Ishikawa (cell line): ENCODE results near the gene CEACAM6.

Experiments used
- CEBPB ChIP-seq: IDR thresholded peaks from 2 replicates; pipeline ENCODE4 v1.6.1; 2012
- CREB1 ChIP-seq: IDR thresholded peaks from 2 replicates; pipeline ENCODE4 v1.6.1; 2012; ENCODE audit warnings: low read depth
- EGR1 ChIP-seq: IDR thresholded peaks from 2 replicates; pipeline ENCODE4 v1.6.1; 2012
- EP300 ChIP-seq: IDR thresholded peaks from 2 replicates; pipeline ENCODE4 v1.6.1; 2012; ENCODE audit warnings: borderline replicate concordance
- FOXM1 ChIP-seq: IDR thresholded peaks from 2 replicates; pipeline ENCODE4 v1.6.1; 2012; ENCODE audit warnings: low read depth, borderline replicate concordance
- NFIC ChIP-seq: IDR thresholded peaks from 2 replicates; pipeline ENCODE4 v1.6.1; 2012
- RAD21 ChIP-seq: IDR thresholded peaks from 2 replicates; pipeline ENCODE4 v1.6.1; 2012; ENCODE audit warnings: low read depth
- TAF1 ChIP-seq: IDR thresholded peaks from 2 replicates; pipeline ENCODE4 v1.6.1; 2012; ENCODE audit warnings: low read depth, mild to moderate bottlenecking
- TCF12 ChIP-seq: IDR thresholded peaks from 2 replicates; pipeline ENCODE4 v1.6.1; 2012; ENCODE audit warnings: low read depth
- TEAD4 ChIP-seq: IDR thresholded peaks from 2 replicates; pipeline ENCODE4 v1.6.1; 2012
- YY1 ChIP-seq: IDR thresholded peaks from 2 replicates; pipeline ENCODE4 v1.6.1; 2012; ENCODE audit warnings: low read depth
- ZBTB7A ChIP-seq: IDR thresholded peaks from 2 replicates; pipeline ENCODE4 v1.6.1; 2012; ENCODE audit warnings: low read depth
- TF ChIP-seq, protein P1 (sequence below): IDR thresholded peaks from 2 replicates; pipeline ENCODE4 v1.6.1; 2012
- TF ChIP-seq, protein P2 (sequence below): IDR thresholded peaks from 2 replicates; pipeline ENCODE4 v1.6.1; 2012
- TF ChIP-seq, protein P3 (sequence below): IDR thresholded peaks from 2 replicates; pipeline ENCODE4 v1.6.1; 2012; ENCODE audit warnings: low read depth, mild to moderate bottlenecking

CEACAM6 gene

DNA sequence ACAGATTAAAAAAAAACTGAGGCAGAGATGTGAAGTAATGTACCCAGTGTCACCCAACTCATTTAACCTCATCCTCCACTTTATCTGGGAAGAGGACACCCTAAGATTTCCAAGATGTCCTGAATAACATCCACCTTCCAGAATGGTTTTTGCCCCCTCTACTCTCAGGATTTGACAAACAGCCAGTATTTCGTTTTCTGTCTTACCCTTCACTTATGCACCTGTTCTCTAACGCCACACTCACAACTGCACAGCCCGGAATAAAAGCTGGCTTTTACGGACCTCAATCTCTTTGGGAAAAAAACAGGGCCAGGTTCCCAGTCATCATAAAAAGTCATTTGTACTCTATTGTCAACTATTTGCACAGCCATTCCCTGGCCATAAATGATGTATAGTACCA, 21.2 kb upstream of the CEACAM6 start:
- TF ChIP-seq, protein P1, sequence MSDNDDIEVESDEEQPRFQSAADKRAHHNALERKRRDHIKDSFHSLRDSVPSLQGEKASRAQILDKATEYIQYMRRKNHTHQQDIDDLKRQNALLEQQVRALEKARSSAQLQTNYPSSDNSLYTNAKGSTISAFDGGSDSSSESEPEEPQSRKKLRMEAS: no peak
- TF ChIP-seq TCF12 (no peak), NFIC (no peak), ZBTB7A (no peak), TEAD4 (no peak), RAD21 (no peak), TAF1 (no peak), EGR1 (no peak), EP300 (no peak), CEBPB (no peak), CREB1 (no peak)
- TF ChIP-seq, protein P2, sequence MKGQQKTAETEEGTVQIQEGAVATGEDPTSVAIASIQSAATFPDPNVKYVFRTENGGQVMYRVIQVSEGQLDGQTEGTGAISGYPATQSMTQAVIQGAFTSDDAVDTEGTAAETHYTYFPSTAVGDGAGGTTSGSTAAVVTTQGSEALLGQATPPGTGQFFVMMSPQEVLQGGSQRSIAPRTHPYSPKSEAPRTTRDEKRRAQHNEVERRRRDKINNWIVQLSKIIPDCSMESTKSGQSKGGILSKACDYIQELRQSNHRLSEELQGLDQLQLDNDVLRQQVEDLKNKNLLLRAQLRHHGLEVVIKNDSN: no peak

DNA sequence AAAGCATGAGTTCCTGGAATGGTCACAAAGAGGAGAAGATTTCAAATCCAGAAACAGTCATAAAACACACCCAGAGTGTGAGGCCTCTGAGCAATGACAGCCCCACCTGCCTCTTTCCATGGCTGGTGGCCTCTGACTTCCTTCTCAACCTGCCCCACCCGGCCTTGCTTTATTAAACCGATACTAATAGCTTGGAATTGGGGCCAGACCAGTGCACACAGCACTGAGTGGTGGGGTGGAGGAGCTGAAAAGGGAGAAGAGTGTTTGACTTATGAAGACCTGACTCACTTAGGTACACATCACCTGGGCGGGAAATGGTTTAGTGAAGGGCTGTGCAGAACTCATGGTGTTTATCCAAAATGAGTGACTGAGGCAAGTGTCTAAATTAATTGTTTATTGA, 20.7 kb upstream of the CEACAM6 start:
- TF ChIP-seq FOXM1 (no peak), EGR1 (no peak), CEBPB (no peak), TCF12 (no peak)
- TF ChIP-seq, protein P3, sequence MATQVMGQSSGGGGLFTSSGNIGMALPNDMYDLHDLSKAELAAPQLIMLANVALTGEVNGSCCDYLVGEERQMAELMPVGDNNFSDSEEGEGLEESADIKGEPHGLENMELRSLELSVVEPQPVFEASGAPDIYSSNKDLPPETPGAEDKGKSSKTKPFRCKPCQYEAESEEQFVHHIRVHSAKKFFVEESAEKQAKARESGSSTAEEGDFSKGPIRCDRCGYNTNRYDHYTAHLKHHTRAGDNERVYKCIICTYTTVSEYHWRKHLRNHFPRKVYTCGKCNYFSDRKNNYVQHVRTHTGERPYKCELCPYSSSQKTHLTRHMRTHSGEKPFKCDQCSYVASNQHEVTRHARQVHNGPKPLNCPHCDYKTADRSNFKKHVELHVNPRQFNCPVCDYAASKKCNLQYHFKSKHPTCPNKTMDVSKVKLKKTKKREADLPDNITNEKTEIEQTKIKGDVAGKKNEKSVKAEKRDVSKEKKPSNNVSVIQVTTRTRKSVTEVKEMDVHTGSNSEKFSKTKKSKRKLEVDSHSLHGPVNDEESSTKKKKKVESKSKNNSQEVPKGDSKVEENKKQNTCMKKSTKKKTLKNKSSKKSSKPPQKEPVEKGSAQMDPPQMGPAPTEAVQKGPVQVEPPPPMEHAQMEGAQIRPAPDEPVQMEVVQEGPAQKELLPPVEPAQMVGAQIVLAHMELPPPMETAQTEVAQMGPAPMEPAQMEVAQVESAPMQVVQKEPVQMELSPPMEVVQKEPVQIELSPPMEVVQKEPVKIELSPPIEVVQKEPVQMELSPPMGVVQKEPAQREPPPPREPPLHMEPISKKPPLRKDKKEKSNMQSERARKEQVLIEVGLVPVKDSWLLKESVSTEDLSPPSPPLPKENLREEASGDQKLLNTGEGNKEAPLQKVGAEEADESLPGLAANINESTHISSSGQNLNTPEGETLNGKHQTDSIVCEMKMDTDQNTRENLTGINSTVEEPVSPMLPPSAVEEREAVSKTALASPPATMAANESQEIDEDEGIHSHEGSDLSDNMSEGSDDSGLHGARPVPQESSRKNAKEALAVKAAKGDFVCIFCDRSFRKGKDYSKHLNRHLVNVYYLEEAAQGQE: no peak

DNA sequence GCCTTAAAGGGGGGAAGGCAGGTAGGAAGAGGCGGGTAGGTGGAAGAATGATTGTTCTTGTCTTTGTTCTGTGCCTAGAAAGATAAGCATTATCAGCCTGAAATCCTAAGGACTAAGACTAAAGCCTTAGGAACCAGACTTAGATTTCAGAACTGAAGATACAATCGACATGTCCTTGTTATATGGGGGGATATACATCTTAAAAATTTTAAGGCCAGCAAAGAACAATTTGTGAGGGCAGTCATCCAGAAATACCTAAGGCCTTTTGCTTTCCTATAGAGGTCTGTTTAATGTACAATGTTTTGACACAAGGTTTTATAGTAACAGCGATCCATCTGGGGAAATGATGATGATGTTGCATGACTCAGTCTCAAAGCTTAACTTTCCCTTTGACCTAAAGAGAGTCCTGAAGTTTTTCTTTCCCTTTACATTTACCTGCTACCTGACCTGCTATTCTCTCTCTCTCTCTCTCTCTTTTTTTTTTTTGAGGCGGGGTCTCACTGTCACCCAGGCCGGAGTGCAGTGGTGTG, 20.2 kb upstream of the CEACAM6 start:
- TF ChIP-seq RAD21: no peak

DNA sequence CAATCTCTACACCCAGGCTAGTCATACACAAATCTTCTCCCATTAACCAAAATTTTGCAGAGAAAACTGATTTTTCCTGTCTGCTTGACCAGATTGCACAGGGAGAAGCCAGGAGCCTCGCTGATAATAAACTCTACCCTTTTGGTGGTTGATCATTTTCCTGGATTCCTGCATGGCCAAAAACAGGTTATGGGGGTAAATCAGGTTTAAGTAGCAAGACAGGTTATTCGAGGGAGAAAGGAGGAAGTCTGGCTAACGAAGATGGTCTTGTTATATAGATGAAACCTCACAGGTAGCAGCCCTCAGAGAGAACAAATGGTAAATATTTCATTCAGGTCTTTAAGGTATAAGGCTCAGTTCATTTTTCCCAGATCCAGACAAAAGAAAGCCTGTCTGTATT, 16.0 kb upstream of the CEACAM6 start:
- TF ChIP-seq ZBTB7A (no peak), CREB1 (no peak), EP300 (no peak), RAD21 (no peak), TAF1 (no peak), EGR1 (no peak), CEBPB (no peak), TEAD4 (no peak), TCF12 (no peak), YY1 (no peak), NFIC (no peak)
- TF ChIP-seq, protein P2: no peak
- TF ChIP-seq, protein P1: no peak
- TF ChIP-seq, protein P3: no peak

DNA sequence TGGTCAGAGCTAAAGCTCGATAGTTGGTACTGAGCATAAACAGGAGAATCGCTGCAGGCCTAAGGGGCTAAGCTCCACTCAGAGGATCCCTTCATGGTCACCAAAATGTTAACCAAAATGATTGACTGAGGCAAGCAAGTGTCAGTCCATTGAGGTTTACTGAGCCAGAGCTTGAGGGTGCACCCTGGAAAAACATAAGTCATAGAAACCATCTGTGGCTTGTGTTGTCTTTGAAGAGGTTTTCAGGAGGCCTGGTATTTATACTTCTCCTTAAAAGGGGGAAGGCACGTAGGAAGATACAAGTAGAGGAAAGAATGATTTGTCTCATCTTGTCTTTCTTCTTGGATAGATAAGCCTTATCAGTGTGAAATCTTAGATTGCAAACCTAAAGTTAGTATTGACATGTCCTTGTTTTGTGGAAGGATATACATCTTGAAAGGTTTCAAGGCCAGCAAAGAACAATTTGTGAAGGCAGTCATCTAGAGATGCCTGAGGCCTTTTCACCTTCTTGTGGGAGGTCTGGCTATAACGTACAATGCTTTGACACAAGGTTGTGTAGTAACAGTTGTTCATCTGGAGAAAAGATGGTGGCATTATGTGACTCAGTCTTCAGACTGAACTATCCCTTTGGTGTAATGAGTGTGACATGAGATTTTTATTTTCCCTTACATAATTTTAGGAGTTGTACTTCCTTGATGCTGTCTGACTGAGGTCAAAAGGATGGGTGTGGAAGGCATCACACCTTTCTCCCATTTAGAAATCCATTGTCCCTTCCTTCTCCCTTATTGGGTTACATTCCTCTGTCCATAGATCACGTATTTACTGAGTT, 14.7 kb upstream of the CEACAM6 start:
- TF ChIP-seq CEBPB: no peak
- TF ChIP-seq FOXM1: no peak
- TF ChIP-seq RAD21: no peak
- no peak for TF ChIP-seq EP300
- TF ChIP-seq TAF1: no peak
- no peak for TF ChIP-seq CREB1
- TF ChIP-seq NFIC: no peak
- TF ChIP-seq TCF12: no peak
- TF ChIP-seq, protein P1: no peak
- TF ChIP-seq, protein P3: no peak
- no peak for TF ChIP-seq EGR1
- no peak for TF ChIP-seq YY1
- no peak for TF ChIP-seq ZBTB7A
- TF ChIP-seq TEAD4: no peak
- TF ChIP-seq, protein P2: no peak
